HG03139 (cell line): Measurements from ENCODE around the gene CD151.

Experiments
- ATAC-seq: cut with Tn5 transposase; IDR thresholded peaks from one replicate; pipeline ENCODE4 v1.9.1; 2021; ENCODE audit not compliant: unreplicated experiment

Gene CD151

DNA sequence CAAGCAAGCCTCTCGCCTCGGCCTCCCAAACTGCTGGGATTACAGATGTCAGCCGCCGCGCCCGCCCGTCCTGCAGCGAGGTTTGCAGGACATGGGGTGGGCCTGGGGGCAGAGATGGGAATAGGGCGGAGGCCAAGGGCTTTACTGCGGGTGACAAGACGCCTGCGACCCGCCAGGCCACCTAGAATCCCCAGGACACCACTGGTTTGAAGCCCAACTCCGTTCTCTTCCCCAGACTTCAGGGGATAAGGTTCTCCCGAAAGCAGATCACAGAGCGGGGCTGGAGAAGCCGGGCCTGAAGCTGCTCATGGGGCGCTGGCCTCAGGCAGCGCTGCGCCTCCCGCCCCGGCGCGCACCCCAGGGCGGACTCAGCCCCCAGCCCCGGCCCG lies 9.2 kb downstream of the CD151 start:
- peak; percentile 14 for ATAC-seq

DNA sequence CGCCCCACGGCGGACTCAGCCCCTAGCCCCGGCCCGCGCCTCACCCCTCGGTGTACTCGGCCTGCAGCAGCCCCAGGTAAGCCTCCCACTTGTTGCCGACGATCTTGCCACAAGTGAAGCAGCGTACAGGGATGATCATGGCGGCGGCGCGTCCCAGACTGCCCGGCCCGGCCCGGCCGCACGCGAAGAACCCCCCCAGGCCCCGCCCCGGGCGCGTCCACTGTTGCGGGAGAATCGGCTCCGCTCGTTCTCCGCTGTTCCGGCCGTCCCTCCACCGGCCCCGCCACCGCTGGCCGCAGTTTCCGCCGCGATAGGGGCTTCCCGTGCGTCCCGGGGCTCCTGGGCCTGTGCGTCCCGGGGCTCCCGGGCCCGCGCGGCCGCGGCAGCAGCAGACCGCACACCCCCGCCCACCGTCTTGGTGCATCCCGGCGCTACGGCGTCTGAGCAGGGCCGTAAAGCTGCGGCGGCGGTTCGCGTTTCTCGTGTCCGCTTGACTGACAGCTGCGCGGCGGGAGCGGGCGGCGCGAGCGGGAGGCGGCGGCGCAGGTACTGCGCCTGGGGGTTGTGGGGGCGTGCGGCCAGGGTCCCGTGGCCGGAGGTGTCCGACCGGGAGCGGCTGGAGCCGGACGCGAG lies 9.7 kb downstream of the CD151 start, which contains the start of the genes POLR2L and TSPAN4:
Gene POLR2L (minus strand): TSS at position 160 of the 633 bp plus-strand sequence. CDS start 21 bp downstream, at position 139.
Gene TSPAN4 (plus strand): TSS at position 483 of the 633 bp plus-strand sequence. CDS start 7,453 bp downstream, outside the sequence.
- ATAC-seq = peak; percentile 48

DNA sequence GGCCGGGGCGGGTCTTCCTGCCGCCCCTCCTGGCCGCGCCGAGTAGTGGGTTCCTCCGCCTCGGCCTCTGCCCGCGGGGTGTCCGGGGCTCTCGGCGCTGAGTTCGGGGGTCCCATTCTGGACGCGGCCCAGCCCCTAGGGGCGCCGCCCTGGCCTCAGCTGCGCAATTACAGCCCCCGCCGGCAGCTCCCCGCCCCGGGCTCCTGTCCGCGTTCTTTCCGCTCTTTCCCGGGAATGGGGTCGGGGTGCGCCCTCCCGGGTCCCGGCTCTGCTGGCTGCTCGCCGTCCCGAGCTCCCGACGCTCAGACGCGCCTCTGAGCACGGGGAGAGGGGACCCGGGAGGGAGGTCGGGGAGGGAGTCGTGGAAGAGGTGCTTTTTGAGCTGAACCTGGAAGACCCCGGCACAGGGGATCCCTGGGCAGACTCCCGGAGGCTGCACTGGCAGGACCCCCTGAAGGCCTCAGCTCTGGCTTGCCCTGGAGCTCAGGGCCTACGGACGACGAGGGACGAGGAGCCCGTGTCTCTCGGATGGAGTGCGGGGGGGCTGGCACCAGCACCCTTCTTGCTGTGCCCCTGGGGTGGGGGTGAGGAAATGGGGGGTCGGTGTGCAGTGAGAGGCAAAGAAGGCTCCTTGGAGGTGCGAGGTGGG lies 10.5 kb downstream of the CD151 start:
- no peak for ATAC-seq

DNA sequence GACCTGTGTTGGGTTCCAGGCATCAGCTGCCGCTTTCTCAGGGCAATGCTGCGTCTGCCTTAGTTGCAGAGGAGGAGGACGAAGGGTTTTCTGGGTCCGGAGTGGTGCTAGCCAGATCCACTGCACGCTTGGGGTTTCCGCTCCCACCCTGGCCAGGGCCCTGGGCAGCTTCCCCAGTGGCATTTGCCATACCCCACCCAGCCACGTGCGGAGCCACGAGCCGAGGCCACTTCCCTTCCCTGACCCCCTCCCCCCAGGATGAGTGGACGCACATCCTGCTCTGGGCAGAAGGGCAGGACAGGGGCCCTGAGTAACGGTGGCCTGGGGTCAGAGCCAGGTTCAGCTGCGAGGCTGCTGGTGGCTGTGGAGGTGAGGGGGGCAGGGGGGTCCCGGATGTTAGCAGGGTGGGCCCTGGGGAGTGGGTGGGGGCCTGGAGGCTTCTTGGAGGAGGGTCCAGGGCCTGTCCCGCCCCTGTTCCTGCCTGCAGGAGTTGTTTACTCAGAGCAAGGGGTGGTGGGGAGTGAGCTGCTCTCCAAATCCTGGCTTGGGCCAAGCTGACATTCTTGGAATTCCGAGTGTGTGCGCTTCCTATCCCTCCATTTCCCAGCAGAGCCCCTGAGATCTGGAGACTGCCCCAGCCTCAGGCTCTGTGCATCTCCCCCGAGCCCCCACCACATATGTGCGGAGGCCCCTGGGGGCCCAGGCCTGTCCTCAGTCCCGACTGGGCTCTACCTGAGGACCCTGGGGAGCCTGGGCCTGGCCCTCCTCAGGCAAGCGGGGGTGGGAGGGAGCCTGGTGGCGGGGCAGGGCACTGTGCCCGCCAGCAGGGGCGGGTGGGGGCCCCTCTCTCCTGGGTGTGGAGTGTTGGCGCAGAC lies 11.3 kb downstream of the CD151 start:
- no peak for ATAC-seq

DNA sequence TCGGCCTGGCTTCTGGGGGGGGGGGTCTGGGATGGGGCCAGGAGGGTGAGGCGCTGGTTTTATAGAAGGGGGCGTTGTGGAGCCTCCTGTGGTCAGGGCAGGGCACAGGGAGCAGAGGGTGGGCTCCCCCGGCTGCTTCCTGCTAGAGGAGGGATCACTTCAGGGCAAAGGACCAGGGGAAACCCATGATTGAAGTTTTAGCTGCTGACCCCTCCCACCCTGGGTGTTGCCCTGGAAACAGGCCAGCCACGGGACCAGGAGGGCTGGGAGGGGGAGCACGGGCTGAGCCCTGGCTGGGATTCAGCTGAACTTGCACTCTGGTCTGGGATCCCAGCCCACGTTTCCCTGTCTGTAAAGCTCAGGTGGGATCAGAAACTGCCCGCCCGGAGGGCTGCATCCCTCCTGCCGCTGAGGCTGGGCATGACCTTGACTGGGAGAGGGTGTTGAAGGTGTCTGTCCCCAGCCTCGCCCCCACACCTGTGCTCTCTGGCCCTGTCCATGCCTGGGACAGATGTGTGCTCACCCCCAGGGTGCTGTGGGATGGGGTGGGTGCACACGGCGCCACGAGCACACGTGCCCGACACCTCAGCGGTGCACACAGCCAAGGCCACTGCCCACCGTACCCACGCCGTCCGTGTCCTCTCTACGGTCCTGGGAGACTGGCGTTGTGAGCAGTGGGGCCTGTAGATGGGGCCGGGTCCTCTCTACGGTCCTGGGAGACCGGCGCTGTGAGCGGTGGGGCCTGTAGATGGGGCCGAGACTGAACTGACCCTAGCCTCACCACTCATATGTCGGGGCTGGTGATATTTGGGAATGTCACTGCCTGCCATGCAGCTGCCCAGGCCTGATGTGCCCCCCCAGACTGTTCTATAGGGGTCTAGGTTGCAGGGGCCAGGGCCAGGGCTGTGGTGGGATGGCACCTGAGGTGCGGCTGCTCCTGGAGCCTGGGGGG lies 12.2 kb downstream of the CD151 start:
- no peak for ATAC-seq

DNA sequence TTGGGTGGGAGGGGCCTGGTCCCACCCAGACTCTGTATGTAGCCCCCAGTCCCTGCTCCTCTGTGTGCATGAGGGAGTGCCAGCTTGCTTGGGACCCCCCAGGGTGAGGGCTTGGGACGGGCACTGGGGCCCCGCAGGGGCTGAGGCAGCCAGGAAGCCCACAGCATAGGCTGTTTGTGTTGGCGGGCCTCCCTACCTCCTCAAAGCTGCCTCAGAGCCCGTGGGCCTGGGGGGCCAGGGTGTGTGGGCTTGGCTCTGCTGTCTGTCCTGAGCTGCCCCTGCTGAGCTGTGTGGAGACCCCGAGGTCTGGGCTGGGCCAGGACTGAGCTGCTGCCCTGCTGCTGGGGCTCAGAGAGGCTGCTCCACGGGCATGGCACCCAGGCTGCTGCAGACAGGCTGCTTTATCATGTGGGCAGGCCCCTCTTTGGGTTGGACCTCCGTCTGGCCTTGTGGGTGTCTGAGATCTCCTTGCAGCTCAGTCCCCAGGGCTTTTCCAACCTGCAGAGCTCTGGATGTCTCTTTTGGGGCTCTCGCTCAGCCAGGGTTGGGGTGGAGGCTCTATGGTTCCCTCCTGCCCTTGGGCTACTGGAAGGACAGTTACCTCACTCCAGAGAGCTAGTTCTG lies 13.2 kb downstream of the CD151 start:
- no peak for ATAC-seq

DNA sequence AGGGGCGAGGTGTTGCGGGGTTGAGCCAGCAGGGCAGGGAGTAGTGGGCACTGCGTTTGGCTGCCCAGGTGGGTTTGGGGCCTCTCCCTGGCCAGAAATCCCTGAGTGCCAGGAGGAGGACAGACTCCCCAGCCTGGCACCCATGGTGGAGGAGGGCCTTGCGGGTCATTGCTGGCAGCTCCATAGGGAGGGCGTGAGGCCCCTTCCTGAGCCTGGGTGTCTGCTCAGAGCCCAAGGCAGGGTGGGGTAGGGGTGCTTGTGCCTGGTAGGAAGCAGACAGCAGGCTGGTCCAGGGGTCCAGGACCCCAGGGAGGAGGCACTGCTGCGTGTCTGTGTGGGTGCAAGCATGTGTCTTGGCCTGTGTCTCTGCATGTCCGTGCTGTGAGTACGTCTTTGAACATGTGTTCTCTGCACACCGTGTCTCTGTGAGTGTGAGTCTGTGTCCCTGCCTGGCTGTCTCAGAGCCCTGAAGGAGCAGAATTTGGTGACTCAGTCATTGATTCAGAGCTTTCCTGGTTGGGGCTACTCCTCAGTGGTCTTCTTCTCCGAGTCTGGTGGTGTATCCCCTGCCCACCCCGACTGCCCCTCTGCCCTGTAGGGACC lies 13.8 kb downstream of the CD151 start:
- ATAC-seq = no peak

DNA sequence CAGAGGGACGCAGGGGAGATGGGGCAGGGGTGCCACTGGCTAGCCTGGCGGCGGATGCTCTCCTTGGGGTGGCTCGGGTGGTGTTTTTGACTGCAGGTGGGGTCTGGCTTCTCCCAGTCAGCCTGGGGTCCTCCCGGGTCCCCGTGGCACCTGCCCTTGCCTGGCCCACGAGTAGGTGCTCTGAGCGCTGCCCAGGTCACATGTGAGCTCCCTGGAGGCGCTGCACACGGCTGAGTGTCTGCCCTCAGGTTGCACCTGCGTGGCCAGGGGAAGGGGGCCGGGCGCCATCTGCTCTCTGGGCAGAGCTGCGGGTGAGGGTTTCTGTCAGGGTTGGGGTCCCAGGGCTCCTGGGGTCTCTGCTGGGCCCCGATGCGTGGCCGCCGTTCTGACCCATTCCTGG lies 15.1 kb downstream of the CD151 start:
- no peak for ATAC-seq

DNA sequence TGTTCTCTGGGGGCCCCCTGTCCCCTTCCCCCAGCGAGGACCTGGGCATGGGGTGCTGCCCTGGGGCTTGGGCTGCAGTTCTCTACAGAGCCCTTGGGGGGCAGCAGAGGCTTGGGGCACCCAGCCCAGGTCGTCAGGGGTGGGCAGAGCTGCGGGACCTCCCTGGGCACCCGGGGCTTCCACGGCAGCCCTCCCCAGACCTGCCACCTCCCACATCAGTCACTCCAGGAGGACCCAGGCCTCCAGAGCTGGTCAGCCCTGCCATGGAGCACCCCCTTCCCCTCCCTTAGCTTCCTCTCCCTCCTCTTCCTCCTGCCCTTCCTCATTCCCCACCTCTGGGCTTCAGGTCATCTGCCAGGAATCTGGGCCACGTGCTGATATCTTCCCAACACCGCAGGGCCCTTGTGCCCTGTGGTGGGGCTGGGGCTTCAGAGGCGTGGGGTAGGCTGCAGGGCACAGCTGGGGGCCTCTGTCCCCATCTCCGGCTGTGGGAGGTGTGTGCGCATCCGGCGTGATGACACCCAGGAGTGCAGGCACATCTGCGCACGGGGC lies 15.7 kb downstream of the CD151 start:
- no peak for ATAC-seq

DNA sequence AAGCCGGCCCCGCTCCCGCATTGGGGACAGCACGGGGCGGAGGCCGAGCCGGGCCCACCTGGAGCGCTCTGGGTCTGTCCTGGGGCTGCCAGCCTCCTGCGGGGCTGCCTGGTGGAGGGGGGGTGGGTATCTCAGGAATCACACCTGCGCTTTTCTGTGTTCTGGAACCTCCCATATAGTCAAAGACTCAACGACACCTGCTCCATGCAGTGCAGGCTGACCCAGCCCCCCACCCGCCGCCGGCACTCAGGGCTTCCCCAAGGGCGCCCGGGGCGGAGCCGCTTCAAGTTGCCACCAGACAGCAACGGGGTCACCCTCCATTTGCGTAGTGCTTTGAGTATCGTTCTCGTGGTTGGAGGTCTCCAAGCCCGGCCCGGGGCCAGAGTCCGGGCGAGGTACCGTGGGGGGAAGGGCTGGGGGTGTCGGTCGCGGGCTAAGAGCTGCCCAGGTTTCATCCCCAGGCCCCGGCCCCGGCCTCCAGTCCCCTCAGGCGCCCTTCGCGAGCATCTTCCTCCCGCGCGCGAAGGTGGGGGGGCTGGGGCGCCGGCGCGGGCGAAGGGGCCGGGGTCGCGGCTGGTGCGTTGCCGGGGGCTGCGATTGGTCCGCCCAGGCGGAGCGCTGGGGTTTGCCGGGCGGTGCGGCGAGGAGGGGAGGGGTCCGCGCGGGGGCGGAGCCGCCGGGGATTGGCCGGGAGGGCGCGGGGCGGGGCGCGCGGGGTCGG lies 16.5 kb downstream of the CD151 start:
- no peak for ATAC-seq

DNA sequence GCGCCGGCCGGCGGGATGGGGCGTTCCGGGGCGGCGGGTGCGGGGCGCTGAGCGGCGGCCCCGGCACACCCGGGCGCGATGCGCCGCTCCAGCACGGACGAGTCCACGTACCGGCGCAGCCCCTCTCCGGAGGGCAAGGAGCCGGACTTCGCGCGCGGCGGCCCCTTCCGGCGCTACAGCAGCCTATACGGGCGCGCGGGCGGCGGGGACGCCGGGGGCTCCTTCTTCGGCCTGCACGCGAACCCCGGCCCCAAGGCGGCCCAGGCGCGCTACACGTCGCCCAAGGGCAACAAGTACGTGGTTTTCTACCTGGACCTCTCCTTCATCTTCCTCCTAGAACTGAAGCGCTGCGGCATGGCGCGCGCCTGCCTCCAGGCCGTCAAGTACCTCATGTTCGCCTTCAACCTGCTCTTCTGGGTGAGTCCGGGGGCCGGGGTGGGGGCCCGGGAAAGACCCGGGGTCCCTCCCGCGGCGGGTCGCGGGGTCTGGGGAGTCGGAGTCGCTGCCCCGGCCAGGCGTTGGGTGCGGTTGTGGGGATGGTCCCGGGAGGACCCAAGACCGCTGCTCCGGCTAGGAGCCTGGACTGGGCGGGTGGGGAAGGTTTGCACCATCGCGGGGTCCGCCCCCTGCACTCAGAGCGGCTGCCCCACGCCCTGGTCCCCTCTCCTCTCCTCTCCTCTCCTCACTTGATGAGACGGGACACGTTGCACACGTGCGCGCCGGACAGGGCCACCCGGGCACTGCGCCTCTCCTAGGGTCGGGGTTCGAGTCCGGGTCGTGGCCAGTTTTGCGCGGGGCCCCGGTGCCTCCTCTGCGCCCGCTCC lies 17.4 kb downstream of the CD151 start:
- no peak for ATAC-seq

DNA sequence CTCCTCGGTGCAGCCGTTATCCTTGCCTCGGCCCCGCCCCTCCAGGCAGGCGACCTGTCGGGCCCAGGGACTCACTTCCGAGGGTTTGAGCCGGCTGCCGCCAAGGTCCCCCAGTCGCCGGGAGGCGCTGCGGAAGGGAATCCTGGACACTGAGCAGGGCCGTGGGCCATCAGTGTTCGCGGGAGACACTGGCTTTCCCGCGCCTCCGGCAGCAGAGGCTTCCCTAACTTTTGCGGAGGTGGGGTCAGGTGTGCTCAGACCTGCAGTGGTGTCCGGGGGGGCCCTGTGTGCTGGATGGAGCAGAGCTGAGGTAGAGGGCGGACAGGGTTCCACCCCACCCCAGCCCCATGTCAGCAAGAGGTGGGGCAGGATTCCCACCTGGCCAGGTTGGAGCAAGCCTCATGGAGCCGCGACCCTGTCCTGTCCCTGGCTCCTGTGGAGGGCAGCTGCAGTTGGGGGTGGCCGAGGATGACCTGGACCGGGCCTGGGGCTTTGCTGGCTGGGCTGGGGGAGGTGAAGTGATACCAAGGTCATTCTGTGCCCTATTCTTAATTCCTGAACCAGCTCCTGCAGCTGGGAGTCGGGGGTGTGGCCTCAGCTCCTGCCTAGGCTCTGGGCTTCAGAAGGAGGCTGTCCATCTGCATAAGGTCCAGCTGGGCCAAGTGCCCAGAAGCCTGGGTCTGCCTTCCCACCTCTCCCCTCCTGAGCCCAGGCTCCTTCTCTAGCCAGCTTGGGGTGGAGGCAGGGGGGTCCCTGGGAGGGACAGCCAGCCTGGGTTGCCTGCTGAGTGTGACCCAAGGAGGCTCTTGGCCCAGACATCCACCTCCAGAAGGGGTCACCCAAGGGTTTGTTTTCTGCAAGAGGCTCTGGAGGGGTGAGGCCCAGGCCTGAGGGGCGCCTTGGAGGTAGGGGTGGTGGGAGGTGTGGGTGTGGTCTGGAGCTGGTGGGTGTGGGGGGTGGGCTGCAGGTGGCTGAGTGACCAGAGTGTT lies 18.3 kb downstream of the CD151 start:
- no peak for ATAC-seq

DNA sequence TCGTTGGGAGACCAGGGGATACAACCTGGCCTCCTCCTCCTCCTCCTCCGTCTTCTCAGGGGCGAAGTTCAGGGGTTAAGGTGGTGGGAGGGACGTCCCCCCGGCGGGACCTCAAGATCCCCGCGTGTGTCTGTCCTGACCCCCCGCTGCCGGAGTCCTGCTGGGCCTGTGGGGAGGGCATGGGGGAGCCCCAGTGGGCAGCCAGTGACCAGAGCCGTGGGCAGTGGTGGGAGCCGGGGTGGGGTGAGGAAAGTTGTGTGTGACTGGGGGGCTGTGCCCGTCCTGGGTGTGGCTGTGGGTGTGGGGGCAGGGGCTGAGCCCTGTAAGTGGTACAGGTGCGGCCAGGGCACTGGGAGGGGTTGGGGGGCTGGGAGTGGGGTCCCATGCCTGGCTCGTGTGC lies 20.0 kb downstream of the CD151 start:
- no peak for ATAC-seq

DNA sequence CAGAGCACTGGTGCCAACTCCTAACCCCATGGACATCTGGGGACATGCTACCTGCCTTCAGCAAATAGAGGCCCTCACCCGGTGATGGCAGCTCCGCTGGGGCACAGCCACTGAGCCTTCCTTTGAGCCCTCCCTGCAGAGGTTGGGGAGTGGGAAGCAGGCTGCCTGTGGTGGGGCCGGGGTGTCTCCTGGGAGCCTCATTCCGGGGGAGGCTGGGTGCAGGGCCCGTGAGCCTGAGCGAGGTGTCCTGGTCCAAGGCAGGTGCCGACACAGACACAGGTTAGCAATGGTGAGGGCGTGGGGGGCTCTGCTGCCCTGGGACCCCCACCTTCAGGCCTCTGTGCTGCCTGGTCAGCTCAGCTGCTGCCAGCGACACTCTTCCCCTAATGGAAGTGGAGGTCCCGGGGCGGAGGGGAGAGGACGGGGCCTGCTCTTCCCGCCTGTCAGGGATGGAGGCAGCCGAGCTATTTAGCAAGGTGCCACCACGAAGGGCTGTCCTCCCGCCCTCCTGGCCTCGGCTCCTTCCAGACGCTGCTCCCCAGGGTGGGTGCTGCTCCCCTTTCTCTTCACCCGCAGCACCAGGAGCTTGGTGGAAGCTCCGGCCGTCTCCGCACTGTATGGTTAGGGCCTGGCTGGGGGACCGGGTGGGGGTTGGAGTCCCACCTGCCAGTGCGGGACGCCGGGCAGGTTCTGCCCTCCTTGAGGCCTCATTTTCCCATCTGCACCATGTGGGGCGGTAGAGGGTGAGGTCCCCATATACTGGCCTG lies 21.1 kb downstream of the CD151 start:
- ATAC-seq = no peak

DNA sequence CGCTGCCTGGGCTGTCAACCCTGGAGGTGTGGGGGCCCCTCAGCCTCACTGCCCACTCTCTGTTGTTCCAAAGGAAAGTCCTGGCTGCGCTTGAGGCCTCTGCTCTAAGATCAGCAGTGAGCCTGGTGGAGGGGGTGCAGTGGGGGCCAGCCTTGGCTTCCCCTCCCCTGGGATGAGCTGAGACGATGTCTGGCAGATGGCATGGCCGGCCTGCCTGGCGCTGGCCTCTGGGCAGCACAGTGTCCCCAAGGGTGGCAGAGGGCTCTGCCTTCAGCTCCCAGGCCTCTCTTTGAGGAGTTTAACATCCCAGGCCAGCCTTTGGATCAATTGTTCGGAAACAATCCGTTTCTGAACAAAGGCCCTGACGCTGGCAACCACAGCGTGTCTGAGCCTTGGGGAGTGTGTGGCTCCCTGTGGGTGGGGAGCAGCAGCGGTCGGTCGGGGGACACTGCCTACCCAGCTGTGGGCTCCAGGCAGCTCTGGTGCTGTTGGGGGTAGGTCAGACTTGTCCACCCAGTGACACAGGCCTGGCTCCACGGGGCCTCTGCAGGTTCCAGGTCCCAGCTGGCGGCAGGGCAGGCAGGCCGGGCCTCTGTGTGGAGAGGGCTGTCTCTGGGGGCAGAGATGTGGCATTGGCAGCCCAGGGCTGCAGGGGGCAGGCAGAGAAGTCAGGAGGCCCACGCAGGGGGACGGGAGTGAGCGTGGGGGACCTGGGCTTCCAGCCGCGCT lies 22.0 kb downstream of the CD151 start:
- no peak for ATAC-seq

DNA sequence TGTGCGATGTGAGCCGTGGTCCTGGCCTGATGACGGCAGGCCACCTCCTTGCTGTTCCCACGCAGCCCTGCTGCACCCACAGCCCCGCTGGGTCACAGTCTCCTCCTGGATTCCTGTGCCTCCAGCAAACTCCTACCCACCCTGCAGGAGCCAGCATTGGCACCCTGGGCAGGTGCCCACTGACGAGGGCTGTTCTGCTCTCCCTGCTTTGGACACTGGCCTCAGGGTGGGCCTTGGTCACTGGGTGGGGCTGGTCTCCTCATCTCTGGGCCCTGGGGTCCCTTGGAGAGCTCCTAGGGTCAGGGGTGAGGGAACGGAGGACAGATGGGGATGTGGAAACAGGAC lies 22.6 kb downstream of the CD151 start:
- ATAC-seq = no peak
